ENCODE data around the gene BTBD7.

DNA sequence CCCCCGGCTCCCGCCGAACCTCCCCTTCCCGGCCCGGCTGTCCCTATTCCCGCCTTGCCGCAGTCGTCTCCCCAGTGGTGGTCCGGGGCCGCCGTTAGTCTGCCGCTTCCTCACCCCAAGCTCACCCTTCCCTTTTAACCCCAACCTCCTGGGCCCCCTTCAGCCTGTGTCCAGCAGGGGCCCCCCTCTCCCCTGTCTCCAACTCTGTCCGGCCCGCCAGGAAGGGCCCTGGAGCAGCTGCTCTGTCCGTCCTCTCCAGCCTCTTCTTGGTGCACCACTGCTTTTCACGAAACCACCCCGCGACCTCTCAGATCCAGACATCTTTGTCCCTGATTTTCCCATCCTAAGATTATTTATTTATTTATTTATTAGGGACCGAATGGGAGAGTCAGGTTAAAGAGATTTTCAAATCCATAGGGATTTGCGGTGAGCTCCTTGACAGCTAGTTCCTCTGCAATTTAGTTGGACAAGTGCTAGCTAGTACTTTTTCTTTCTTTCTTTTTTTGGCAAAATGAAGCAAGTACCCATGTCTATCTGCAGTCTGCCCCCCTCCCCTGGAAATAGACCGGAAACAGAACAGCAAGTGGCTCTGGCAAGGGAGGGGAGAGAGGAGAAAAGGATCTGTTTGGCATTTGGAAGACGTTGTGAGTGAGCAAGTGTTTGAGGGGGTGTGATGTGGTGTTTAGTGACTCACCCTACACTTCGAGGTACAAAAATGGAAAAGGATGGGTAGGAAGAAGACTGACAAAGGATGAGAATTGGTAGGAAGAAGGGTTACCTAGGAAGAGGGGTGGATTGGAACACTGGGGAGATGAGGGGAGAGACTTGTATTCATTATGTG lies 125.1 kb downstream of the BTBD7 start:
- TF ChIP-seq POLR2AphosphoS5 (IDR thresholded peaks at IDR 0.05; ENCODE audit: low read depth, low read length) (no peak), TAF1 (IDR thresholded peaks at IDR 0.05; ENCODE audit: borderline replicate concordance, insufficient read depth, low read length) (no peak), SIN3A (IDR thresholded peaks at IDR 0.05; ENCODE audit: borderline replicate concordance, insufficient read depth, low read length) (no peak), FOXP2 (optimal IDR thresholded peaks at IDR 0.05; ENCODE audit: borderline replicate concordance, extremely low read depth, extremely low read length, insufficient read depth) (no peak)
- TF ChIP-seq, protein P1, sequence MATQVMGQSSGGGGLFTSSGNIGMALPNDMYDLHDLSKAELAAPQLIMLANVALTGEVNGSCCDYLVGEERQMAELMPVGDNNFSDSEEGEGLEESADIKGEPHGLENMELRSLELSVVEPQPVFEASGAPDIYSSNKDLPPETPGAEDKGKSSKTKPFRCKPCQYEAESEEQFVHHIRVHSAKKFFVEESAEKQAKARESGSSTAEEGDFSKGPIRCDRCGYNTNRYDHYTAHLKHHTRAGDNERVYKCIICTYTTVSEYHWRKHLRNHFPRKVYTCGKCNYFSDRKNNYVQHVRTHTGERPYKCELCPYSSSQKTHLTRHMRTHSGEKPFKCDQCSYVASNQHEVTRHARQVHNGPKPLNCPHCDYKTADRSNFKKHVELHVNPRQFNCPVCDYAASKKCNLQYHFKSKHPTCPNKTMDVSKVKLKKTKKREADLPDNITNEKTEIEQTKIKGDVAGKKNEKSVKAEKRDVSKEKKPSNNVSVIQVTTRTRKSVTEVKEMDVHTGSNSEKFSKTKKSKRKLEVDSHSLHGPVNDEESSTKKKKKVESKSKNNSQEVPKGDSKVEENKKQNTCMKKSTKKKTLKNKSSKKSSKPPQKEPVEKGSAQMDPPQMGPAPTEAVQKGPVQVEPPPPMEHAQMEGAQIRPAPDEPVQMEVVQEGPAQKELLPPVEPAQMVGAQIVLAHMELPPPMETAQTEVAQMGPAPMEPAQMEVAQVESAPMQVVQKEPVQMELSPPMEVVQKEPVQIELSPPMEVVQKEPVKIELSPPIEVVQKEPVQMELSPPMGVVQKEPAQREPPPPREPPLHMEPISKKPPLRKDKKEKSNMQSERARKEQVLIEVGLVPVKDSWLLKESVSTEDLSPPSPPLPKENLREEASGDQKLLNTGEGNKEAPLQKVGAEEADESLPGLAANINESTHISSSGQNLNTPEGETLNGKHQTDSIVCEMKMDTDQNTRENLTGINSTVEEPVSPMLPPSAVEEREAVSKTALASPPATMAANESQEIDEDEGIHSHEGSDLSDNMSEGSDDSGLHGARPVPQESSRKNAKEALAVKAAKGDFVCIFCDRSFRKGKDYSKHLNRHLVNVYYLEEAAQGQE (IDR thresholded peaks at IDR 0.05; ENCODE audit: insufficient read depth in 1 of 2, low read depth in 2 of 2, low read length in 2 of 2): no peak
